Pancreas (tissue), 10 donors: ENCODE measurements around the gene PKLR. TPM values are rescaled to one million over a fixed set of nuclear protein-coding genes. Genes with fewer than 3 reads are reported as not detected.

Source experiments
- ATAC-seq, 4 donors: fragments of 200-7000 bp; cut with Tn5 transposase; one replicate each; pipeline versions ENCODE4 v1.8.0 to v1.9.1; 2020; ENCODE audit warnings: mild to moderate bottlenecking in 4 of 4, moderate library complexity in 4 of 4
- DNase-seq, 6 donors: peaks; one replicate each; pipeline ENCODE4 v3.0.0-alpha.2; 2020
- FAIRE-seq: peaks from 2 replicates; lab custom pipeline; 2012; peaks lifted over from hg19 to GRCh38; lab: Jason Lieb, UNC
- H3K27ac ChIP-seq, 4 donors: fragments of 200-600 bp; sonication (generic); 1 replicate in 3 of 4; 2 replicates in 1 of 4; pipeline versions ENCODE4 v1.5.0 to v1.8.0; 2020
- H3K27me3 ChIP-seq, 4 donors: fragments of 200-600 bp; one replicate each; pipeline ENCODE4 v1.8.0; 2021
- H3K36me3 ChIP-seq, 3 donors: fragments of 200-600 bp; sonication (generic) in 1 of 3; one replicate each; pipeline versions ENCODE4 v1.5.0 to v1.8.0; 2020 to 2021
- H3K4me1 ChIP-seq, 3 donors: fragments of 200-600 bp; one replicate each; pipeline ENCODE4 v1.8.0; 2021
- H3K4me3 ChIP-seq, 4 donors: fragments of 200-600 bp; sonication (generic) in 2 of 4; one replicate each; pipeline versions ENCODE4 v1.5.0 to v1.8.0; 2020 to 2021
- H3K9me3 ChIP-seq, 4 donors: fragments of 200-600 bp; one replicate each; pipeline ENCODE4 v1.8.0; 2021
- WGBS, 2 donors: extraction: QIAGEN DNeasy Blood & Tissue Kit; methylation state at CpG; one replicate each; pipeline ENCODE4 v1.1.7; 2013; 5-methylcytosine and 5-hydroxymethylcytosine counted together
- intact Hi-C, 3 donors: fragments of 100-400 bp; cut with DNase I; formaldehyde crosslinking; loops; one replicate each; pipeline versions ENCODE4 v1.11.1 to v1.14.2; 2022
- polyA plus RNA-seq, 2 donors: library from polyadenylated mRNA; stranded (reverse); fragments of 200-250 nt; gene quantifications; one replicate each; pipeline ENCODE4 v1.2.3, GENCODE V29; 2013
- total RNA-seq, 6 donors: library from RNA; stranded (reverse); fragmentation: NEBNext Ultra II Directional in 4 of 6; extraction: Animal tissue kit (Norgen Biotek cat#: 25700) in 4 of 6; gene quantifications; one replicate each; pipeline versions ENCODE4 v1.2.1 to v1.2.4, GENCODE V29; 2021 to 2023
- TF ChIP-seq, protein P1 (sequence below), 4 donors: fragments of 200-600 bp; sonication (generic) in 3 of 4; IDR thresholded peaks; one replicate each; pipeline versions ENCODE4 v1.5.0 to v1.8.0; 2021; ENCODE audit warnings: antibody characterized with exemption in 4 of 4
- donor health status: healthy with polysubstance abuse.
- donor health status: DM: no; HTN: no; CAD: no; lungs with moderate emphysema.
- donor health status: DM: no; HTN: no; CAD: no.
- donor health status: control.
- donor health status: control.
- donor health status: Bipolar disorder and iron deficiency.
- donor health status: DM: yes; HTN: yes; CAD: no.
- donor health status: DM: no; HTN: no; CAD: no.
- donor health status: DM: no; HTN: no; CAD: no.
- donor health status: DM: yes; HTN: yes; CAD: no.

PKLR gene
- total and polyA plus RNA-seq, 8 donors, result 0.19 to 0.22 TPM; not detected in 6

DNA sequence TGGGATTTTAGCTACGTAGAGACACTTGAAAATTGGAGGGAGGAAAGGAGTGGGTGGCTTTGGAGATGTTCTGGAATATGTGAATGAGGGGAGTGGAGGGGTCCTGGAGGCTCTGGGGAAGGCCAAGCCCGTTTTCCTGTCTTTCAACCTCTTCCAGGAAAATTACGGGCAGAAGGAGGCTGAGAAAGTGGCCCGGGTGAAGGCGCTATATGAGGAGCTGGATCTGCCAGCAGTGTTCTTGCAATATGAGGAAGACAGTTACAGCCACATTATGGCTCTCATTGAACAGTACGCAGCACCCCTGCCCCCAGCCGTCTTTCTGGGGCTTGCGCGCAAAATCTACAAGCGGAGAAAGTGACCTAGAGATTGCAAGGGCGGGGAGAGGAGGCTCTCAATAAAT lies 19.0 kb upstream of the PKLR start:
- ATAC-seq (no peak), FAIRE-seq (no peak), DNase-seq (no peak)
- intact Hi-C loops, result loop anchor here in 2 of 3 donors (5.0 to 10.0 kb wide), 3 partner anchors 38 to 68 kb away; partner anchors contain the start of gene ENTREP3 (in 1 of the 2)
- no peaks in the 10 kb centered on the region for H3K27me3 ChIP-seq
- TF ChIP-seq, protein P1, sequence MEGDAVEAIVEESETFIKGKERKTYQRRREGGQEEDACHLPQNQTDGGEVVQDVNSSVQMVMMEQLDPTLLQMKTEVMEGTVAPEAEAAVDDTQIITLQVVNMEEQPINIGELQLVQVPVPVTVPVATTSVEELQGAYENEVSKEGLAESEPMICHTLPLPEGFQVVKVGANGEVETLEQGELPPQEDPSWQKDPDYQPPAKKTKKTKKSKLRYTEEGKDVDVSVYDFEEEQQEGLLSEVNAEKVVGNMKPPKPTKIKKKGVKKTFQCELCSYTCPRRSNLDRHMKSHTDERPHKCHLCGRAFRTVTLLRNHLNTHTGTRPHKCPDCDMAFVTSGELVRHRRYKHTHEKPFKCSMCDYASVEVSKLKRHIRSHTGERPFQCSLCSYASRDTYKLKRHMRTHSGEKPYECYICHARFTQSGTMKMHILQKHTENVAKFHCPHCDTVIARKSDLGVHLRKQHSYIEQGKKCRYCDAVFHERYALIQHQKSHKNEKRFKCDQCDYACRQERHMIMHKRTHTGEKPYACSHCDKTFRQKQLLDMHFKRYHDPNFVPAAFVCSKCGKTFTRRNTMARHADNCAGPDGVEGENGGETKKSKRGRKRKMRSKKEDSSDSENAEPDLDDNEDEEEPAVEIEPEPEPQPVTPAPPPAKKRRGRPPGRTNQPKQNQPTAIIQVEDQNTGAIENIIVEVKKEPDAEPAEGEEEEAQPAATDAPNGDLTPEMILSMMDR (IDR thresholded peaks at IDR 0.05), result no peak
- no peaks in the 10 kb centered on the region for H3K9me3 ChIP-seq
- no peak overlapping the region for H3K27ac ChIP-seq
- no peaks in the 10 kb centered on the region for H3K36me3 ChIP-seq
- WGBS, 2 donors, result 61 to 74% methylated on average over 11 of the region's 11 CpGs
- H3K4me1 ChIP-seq, result peaks cover 0 to 7% (median 0%) of the 10 kb centered on the region in 3 donors
- peak overlapping the region in 1 of 4 donors; percentile 34 for H3K4me3 ChIP-seq

- DNase-seq, result no peak
- no peak overlapping the region for H3K27ac ChIP-seq
Observed at GRCh38 chr1:155319536-155319935, 18.3 kb upstream of the PKLR start.

GRCh38 chr1:155318082-155318481 lies 16.8 kb upstream of the PKLR start:
- intact Hi-C loops, result no loop called here
- Histone ChIP-seq H3K9me3 (no peaks in the 10 kb centered on the region), H3K4me1 (peaks cover 0 to 7% (median 0%) of the 10 kb centered on the region in 3 donors), H3K27me3 (no peaks in the 10 kb centered on the region), H3K27ac (no peak overlapping the region), H3K36me3 (no peaks in the 10 kb centered on the region), H3K4me3 (no peak overlapping the region)
- FAIRE-seq, result no peak
- DNase-seq, result no peak
- 92 to 94% methylated on average over 9 of the region's 9 CpGs for WGBS, 2 donors
- TF ChIP-seq, protein P1 (IDR thresholded peaks at IDR 0.05), result no peak
- no peak for ATAC-seq

More at GRCh38 chr1:155319536-155319935, 18.3 kb upstream of the PKLR start:
- Histone ChIP-seq H3K36me3 (no peaks in the 10 kb centered on the region), H3K4me1 (peaks cover 0 to 7% (median 0%) of the 10 kb centered on the region in 3 donors), H3K9me3 (no peaks in the 10 kb centered on the region), H3K4me3 (no peak overlapping the region), H3K27me3 (no peaks in the 10 kb centered on the region)
- TF ChIP-seq, protein P1 (IDR thresholded peaks at IDR 0.05), result no peak
- ATAC-seq (no peak), FAIRE-seq (no peak)
- intact Hi-C loops, result no loop called here
- 73 to 82% methylated on average over 5 of the region's 5 CpGs for WGBS, 2 donors

GRCh38 chr1:155316922-155317321 lies 15.7 kb upstream of the PKLR start:
- no peak for ATAC-seq
- TF ChIP-seq, protein P1 (IDR thresholded peaks at IDR 0.05), result no peak
- Histone ChIP-seq H3K4me1 (no peaks in the 10 kb centered on the region), H3K27ac (no peak overlapping the region), H3K27me3 (no peaks in the 10 kb centered on the region), H3K4me3 (no peak overlapping the region), H3K36me3 (no peaks in the 10 kb centered on the region), H3K9me3 (no peaks in the 10 kb centered on the region)
- DNase-seq, result no peak
- intact Hi-C loops, result no loop called here
- WGBS, 2 donors, result 89 to 90% methylated on average over 3 of the region's 3 CpGs
- no peak for FAIRE-seq

GRCh38 chr1:155313261-155313660 lies 12.0 kb upstream of the PKLR start:
- no peak for DNase-seq
- Histone ChIP-seq H3K4me3 (no peak overlapping the region), H3K27me3 (no peaks in the 10 kb centered on the region), H3K36me3 (no peaks in the 10 kb centered on the region), H3K4me1 (peaks cover 0 to 7% (median 0%) of the 10 kb centered on the region in 3 donors), H3K9me3 (no peaks in the 10 kb centered on the region), H3K27ac (no peak overlapping the region)
- ATAC-seq, result no peak
- FAIRE-seq, result no peak
- TF ChIP-seq, protein P1 (IDR thresholded peaks at IDR 0.05), result no peak
- WGBS, 2 donors, result 82 to 88% methylated on average over 8 of the region's 8 CpGs
- intact Hi-C loops, result loop anchor here in 1 of 3 donors (5.0 kb wide), 1 partner anchor 36 kb away; the partner anchor contains the start of gene HCN3
